Muscle of leg (tissue), 11 donors: ENCODE measurements around the gene CABLES2. TPM values are rescaled to one million over a fixed set of nuclear protein-coding genes. Genes with fewer than 3 reads are reported as not detected.
A peak's percentile ranks its signal among the peaks of the same experiment; 100 is the strongest.
"Not testable (repeated sequence)": the region's sequence is repeated elsewhere in the genome, so short reads cannot be mapped to it uniquely, and the experiment has no call there.

ENCODE experiments used
- DNase-seq: peaks from one replicate; pipeline ENCODE4 v3.0.0; 2013
- H3K27ac ChIP-seq: one replicate; pipeline ENCODE4 v1.5.1; 2013; ENCODE audit warnings: mild to moderate bottlenecking, low read length, control low read depth
- H3K27me3 ChIP-seq: one replicate; pipeline ENCODE4 v1.6.1; 2013; ENCODE audit warnings: low read length; ENCODE audit not compliant: control insufficient read depth, insufficient read depth
- H3K36me3 ChIP-seq: one replicate; pipeline ENCODE4 v1.6.1; 2013; ENCODE audit warnings: low read length; ENCODE audit not compliant: control insufficient read depth, insufficient read depth
- H3K4me1 ChIP-seq: one replicate; pipeline ENCODE4 v1.6.1; 2013; ENCODE audit warnings: low read length; ENCODE audit not compliant: control insufficient read depth, insufficient read depth
- H3K4me3 ChIP-seq: one replicate; pipeline ENCODE4 v1.5.1; 2013; ENCODE audit warnings: low read length, control low read depth
- H3K9me3 ChIP-seq: replicated peaks from 2 replicates; pipeline ENCODE4 v1.6.1; 2013; ENCODE audit warnings: low read depth, low read length; ENCODE audit not compliant: control insufficient read depth
- WGBS: methylation state at CpG from one replicate; pipeline ENCODE4 v1.1.5; 2013; ENCODE audit warnings: missing lambda C conversion rate; ENCODE audit not compliant: insufficient coverage; 5-methylcytosine and 5-hydroxymethylcytosine counted together
- polyA plus RNA-seq, 8 donors: library from polyadenylated mRNA; unstranded; fragments of 120-200 nt; gene quantifications; one replicate each; pipeline versions ENCODE4 v1.2.1 to v1.2.3, GENCODE V29; 2013; ENCODE audit warnings: inconsistent platforms in 1 of 8, low replicate concordance in 1 of 8; ENCODE audit not compliant: insufficient read length in 8 of 8, insufficient read depth in 1 of 8
- total RNA-seq: library from RNA; stranded (reverse); fragments of 120-200 nt; gene quantifications from one replicate; pipeline ENCODE4 v1.2.4, GENCODE V29; 2013

CABLES2 gene
- total and polyA plus RNA-seq, 9 donors, result 2.0 to 8.2 (median 5.7) TPM

DNA sequence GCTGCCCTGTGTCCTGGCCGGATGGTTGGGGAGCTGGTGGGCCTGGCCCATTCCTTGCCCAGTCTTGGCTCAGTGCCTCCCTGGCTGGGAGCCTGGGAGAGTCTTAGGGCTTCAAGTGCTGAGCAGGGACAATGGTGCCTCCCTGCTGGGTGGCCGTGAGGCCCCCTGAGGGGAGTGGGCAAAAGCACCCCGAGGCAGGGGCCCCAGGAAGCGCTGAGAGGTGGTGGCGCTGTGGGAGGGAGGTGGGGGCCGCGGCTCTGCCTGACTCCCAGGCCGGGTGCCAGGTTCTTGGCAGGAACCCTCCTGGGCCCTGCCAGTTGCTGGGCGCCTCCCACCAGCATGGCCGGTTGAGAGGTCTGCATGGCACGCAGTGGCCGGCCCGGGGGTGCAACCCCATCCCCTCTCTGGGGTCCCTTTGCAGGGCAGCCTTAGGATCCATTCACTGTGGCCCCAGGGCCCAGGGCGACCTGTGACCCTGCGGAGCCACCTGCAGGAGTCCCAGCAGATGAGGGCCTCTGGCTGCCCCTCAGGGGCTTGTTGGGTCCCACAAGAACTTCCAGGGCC lies 29.4 kb downstream of the CABLES2 start:
- Histone ChIP-seq H3K27me3 (no peaks in the 10 kb centered on the region), H3K9me3 (no peaks in the 10 kb centered on the region), H3K4me1 (peaks cover 59% of the 10 kb centered on the region), H3K4me3 (no peak overlapping the region), H3K27ac (peak overlapping the region; percentile 64), H3K36me3 (no peaks in the 10 kb centered on the region)
- no peak for DNase-seq
- 66% methylated on average over 15 of the region's 15 CpGs for WGBS

GRCh38 chr20:62377064-62377461 lies 30.0 kb downstream of the CABLES2 start:
- H3K9me3 ChIP-seq, result no peaks in the 10 kb centered on the region
- no peak overlapping the region for H3K4me3 ChIP-seq
- H3K4me1 ChIP-seq, result peaks cover 55% of the 10 kb centered on the region
- peak overlapping the region; percentile 64 for H3K27ac ChIP-seq
- no peaks in the 10 kb centered on the region for H3K27me3 ChIP-seq
- H3K36me3 ChIP-seq, result no peaks in the 10 kb centered on the region
- DNase-seq, result no peak
- 77% methylated on average over 12 of the region's 17 CpGs for WGBS

GRCh38 chr20:62376112-62377063 lies 30.7 kb downstream of the CABLES2 start:
- Histone ChIP-seq H3K4me1 (peaks cover 58% of the 10 kb centered on the region), H3K4me3 (no peak overlapping the region), H3K36me3 (no peaks in the 10 kb centered on the region), H3K9me3 (no peaks in the 10 kb centered on the region), H3K27ac (peak overlapping the region; percentile 64), H3K27me3 (no peaks in the 10 kb centered on the region)
- peak; percentile 67 for DNase-seq
- WGBS, result 40% methylated on average over 18 of the region's 26 CpGs

DNA sequence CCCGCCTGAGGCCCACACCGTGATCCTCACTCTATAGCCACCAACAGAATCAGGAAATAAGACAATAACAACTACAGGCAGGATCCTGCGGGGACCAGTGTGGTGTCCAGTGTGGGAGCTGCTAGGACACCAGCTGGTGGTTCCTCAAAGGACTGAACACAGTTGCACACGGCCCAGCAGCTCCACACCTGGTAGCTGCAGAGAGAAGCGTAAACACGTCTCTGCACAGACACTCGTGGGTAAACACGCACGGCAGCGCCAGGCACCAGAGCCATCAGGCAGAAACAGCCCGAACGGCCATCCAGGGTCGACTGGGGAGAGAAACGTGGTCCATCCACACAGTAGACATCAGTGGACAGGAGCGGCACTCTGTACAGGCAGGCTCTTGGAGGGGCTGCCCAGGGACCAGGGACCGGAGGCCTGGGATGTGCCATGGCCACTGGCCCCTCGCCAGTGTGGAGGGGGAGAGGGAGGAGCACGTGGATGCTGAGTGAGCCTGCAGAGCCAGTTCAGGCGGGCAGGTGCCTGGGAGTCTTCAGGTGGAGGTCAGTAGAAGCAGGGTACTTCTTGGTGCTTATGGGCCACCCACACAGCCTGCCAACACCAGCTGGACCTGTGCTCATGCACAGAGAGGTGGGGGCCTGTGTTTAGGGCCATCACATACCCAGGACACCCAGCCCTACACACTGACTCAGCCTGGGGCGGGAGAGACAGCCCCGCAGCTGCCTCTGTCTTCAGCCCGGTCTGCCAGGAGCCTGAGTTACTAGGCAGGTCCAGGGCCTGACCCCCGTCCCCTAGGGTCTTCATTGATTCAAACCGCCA lies 32.5 kb downstream of the CABLES2 start:
- WGBS, result 44% methylated on average over 14 of the region's 24 CpGs
- peaks cover 70% of the 10 kb centered on the region for H3K4me1 ChIP-seq
- peaks cover under 1% of the 10 kb centered on the region for H3K27me3 ChIP-seq
- no peaks in the 10 kb centered on the region for H3K36me3 ChIP-seq
- DNase-seq, result no peak
- H3K4me3 ChIP-seq, result no peak overlapping the region
- no peaks in the 10 kb centered on the region for H3K9me3 ChIP-seq
- H3K27ac ChIP-seq, result no peak overlapping the region

GRCh38 chr20:62373631-62374179 lies 33.4 kb downstream of the CABLES2 start:
- H3K27me3 ChIP-seq, DNase-seq, H3K36me3 ChIP-seq, H3K9me3 ChIP-seq, H3K27ac ChIP-seq, H3K4me3 ChIP-seq: not testable (repeated sequence)
- 89% methylated on average over 21 of the region's 40 CpGs for WGBS
- H3K4me1 ChIP-seq, result peaks cover 78% of the 10 kb centered on the region

DNA sequence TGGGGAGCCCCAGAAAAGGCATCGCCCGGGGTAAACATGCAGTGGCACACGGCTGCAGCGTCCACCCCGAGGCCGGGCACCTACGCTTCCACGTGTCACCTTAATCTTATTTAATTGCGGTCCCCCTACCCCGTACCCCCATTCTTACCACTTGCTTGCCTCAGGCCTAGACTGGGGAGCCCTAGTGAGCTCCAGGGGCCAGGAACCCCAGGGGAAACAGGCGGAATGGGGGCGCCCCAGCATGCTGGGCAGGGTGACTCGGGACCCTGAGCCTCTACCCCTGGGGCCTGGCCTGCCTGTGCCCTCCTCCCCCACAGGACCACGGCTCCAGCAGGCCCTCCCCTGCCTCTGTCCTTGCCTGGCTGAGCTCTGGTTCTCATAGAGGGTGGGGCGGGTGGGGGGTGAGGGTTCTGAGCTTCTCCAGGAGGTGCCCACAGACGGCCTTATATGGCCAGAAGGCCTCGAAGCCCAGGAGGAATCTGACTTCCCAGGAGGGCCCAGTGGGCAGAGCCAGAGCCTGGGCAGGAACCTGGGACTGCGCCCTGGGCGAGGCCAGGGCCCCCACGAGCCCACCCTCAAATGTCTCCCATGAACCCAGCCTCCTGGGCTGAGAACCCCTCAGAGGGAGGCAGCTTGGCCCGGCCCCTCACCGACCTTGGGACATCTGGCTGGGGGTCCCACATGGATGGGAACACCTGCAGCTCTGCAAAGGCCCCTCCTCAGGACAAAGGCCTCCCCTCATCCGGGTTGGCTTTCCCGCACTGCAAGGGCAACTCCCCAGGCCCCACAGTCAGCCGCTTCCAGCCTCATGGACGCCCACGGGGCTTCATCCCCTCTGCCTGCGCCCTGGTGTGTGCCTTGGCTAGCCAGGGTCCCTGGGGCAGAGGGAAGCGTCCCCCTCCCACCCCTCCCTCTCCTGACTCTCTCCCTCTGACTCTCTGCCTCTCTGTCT lies 34.8 kb downstream of the CABLES2 start:
- Histone ChIP-seq H3K27me3 (peaks cover 17% of the 10 kb centered on the region), H3K4me1 (peaks cover 78% of the 10 kb centered on the region), H3K36me3 (no peaks in the 10 kb centered on the region), H3K9me3 (no peaks in the 10 kb centered on the region), H3K4me3 (no peak overlapping the region), H3K27ac (no peak overlapping the region)
- 74% methylated on average over 27 of the region's 29 CpGs for WGBS
- no peak for DNase-seq

DNA sequence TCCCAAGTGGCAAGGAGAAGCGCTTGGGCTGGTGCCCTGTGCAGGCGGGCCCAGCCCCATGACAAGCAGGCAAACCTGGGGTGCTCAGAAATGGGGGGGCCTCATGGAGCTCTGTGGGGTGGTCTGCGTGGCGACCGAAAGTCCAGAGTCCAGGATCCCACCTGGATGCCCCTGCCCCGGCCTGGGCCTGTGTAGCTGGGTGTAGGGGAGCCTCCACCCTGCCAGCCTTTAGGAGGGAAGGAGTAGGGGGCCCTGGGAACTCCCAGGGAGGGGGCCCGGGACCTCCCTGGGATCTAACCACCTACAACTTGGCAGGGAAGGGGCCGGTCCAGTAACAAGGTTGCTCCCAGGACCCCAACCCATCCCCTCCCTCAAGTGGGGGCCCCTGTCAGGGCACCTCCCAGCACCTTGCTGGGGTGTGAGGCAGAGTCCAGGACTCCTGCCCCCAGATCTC lies 35.5 kb downstream of the CABLES2 start:
- peaks cover 17% of the 10 kb centered on the region for H3K27me3 ChIP-seq
- no peak overlapping the region for H3K27ac ChIP-seq
- H3K36me3 ChIP-seq, result no peaks in the 10 kb centered on the region
- no peaks in the 10 kb centered on the region for H3K9me3 ChIP-seq
- WGBS, result 80% methylated on average over 1 of the region's 8 CpGs
- peaks cover 72% of the 10 kb centered on the region for H3K4me1 ChIP-seq
- no peak for DNase-seq
- H3K4me3 ChIP-seq, result no peak overlapping the region

DNA sequence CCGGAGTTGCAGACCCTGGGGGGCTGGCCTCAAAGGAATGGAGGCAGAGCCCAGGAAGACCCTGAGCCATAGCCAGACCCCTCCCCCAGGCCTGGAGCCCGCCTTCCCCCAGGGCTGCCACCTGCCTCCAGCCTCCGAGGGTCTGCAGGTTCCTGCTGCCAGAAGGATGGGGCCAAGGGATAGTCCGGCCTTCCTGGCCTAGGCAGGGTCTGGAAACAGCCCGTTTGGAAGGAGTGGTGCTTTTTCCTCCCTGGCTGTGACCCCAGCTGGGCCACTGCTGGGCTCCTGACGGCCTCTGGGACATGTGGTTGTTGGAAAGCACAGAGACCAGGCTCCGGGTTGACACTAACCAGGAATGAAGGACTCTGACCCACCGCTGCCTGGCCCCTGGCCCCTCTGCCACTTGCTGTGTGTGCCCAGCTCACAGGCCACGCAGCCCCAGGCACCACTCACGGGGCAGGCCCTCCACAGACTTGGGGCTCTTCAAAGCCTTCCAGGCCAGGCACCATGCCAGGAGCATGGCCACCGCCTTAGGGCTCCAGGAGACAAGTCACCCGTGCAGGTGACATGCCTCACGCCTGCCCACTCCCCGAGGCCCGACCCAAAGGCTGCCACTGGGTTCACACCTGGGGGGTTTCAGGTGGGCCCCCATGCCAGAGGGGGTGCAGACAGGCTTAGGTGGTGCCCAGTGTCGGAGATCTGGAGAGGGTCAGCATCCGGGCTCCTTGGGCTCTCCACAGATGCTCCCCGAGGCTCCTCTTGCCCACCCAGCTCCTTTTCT lies 36.1 kb downstream of the CABLES2 start:
- WGBS, result 60% methylated on average over 15 of the region's 18 CpGs
- H3K4me1 ChIP-seq, result peaks cover 72% of the 10 kb centered on the region

More for the DNA sequence above, 36.1 kb downstream of the CABLES2 start:
- Histone ChIP-seq H3K36me3 (no peaks in the 10 kb centered on the region), H3K27ac (no peak overlapping the region), H3K27me3 (peaks cover 19% of the 10 kb centered on the region), H3K9me3 (no peaks in the 10 kb centered on the region), H3K4me3 (no peak overlapping the region)
- no peak for DNase-seq
